Measurements from ENCODE around the gene CES2. TPM values are rescaled to one million over a fixed set of nuclear protein-coding genes. Genes with fewer than 3 reads are reported as not detected.

Gene CES2
- total and polyA plus RNA-seq, 2 donors (not counting 1 experiment from before 2014, with no cell fraction given): 23.5 to 47.8 TPM

- ATAC-seq (ENCODE audit: low read depth) (no peak), DNase-seq (no peak)
- Histone ChIP-seq H3K4me3 (ENCODE audit: control extremely low read depth in 1 of 5, extremely low read depth in 1 of 5, insufficient read depth in 1 of 5, low read depth in 2 of 5, low read length in 4 of 5) (no peak overlapping the region), H3K36me3 (replicated peaks in 1 of 2; ENCODE audit: control extremely low read depth in 1 of 2, control insufficient read depth in 1 of 2, extremely low read depth in 1 of 2, insufficient read depth in 2 of 2, low read length in 1 of 2) (peaks cover 0 to 21% of the 10 kb centered on the region in 2 experiments), H3K9ac (ENCODE audit: low read length) (no peak overlapping the region), H3K4me1 (ENCODE audit: control insufficient read depth in 2 of 2, insufficient read depth in 2 of 2, low read length in 2 of 2) (peaks cover 0 to 4% of the 10 kb centered on the region in 2 donors), H4K20me1 (ENCODE audit: control insufficient read depth, insufficient read depth, low read length, poor library complexity, severe bottlenecking) (no peaks in the 10 kb centered on the region), H3K27me3 (replicated peaks in 1 of 4; ENCODE audit: control extremely low read depth in 1 of 4, control insufficient read depth in 3 of 4, insufficient read depth in 4 of 4, low read length in 3 of 4) (no peaks in the 10 kb centered on the region), H3K4me2 (replicated peaks; ENCODE audit: low read depth, low read length, poor library complexity, severe bottlenecking) (no peak overlapping the region), H2AFZ (ENCODE audit: insufficient read depth, low read depth, low read length, poor library complexity, severe bottlenecking) (no peak overlapping the region), H3K79me2 (ENCODE audit: control insufficient read depth, insufficient read depth, low read length) (peaks cover 7% of the 10 kb centered on the region), H3K9me3 (ENCODE audit: control extremely low read depth in 1 of 3, control insufficient read depth in 2 of 3, insufficient read depth in 1 of 3, low read length in 2 of 3) (no peaks in the 10 kb centered on the region), H3K27ac (ENCODE audit: low read length in 2 of 2) (no peak overlapping the region)
- H3K4me3 Mint-ChIP-seq: no peak overlapping the region
- CTCF ChIA-PET: no interaction called here
- 100% methylated on average over 1 of the region's 2 CpGs for WGBS (ENCODE audit: insufficient coverage)
- no peak for TF ChIP-seq EZH2 (IDR thresholded peaks at IDR 0.05; ENCODE audit: borderline replicate concordance, insufficient read depth, low read depth, low read length, poor library complexity, severe bottlenecking)
- no peak for TF ChIP-seq CTCF (IDR thresholded peaks at IDR 0.05)
- intact Hi-C loops (cut with micrococcal nuclease): no loop called here
- H3K9me3 Mint-ChIP-seq (ENCODE audit: insufficient read depth): no peaks in the 10 kb centered on the region
- peaks cover 4% of the 10 kb centered on the region for H3K4me1 Mint-ChIP-seq
- POLR2A ChIA-PET: no interaction called here
- no peaks in the 10 kb centered on the region for H3K27me3 Mint-ChIP-seq
- no peak overlapping the region for H3K27ac Mint-ChIP-seq
Measured at GRCh38 chr16:66886321-66886720, 49.0 kb upstream of the CES2 start.

- no peaks in the 10 kb centered on the region for H3K27me3 ChIP-seq (replicated peaks in 1 of 4; ENCODE audit: control extremely low read depth in 1 of 4, control insufficient read depth in 3 of 4, insufficient read depth in 4 of 4, low read length in 3 of 4)
- no peak overlapping the region for H3K4me3 ChIP-seq (ENCODE audit: control extremely low read depth in 1 of 5, extremely low read depth in 1 of 5, insufficient read depth in 1 of 5, low read depth in 2 of 5, low read length in 4 of 5)
- 100% methylated on average over 1 of the region's 3 CpGs for WGBS (ENCODE audit: insufficient coverage)
- Mint-ChIP-seq H3K27ac (no peak overlapping the region), H3K4me1 (peaks cover under 1% of the 10 kb centered on the region), H3K9me3 (ENCODE audit: insufficient read depth) (no peaks in the 10 kb centered on the region), H3K4me3 (no peak overlapping the region), H3K27me3 (no peaks in the 10 kb centered on the region)
- ATAC-seq (ENCODE audit: low read depth): no peak
- H3K36me3 ChIP-seq (replicated peaks in 1 of 2; ENCODE audit: control extremely low read depth in 1 of 2, control insufficient read depth in 1 of 2, extremely low read depth in 1 of 2, insufficient read depth in 2 of 2, low read length in 1 of 2): peaks cover 0 to 21% of the 10 kb centered on the region in 2 experiments
- TF ChIP-seq EZH2 (IDR thresholded peaks at IDR 0.05; ENCODE audit: borderline replicate concordance, insufficient read depth, low read depth, low read length, poor library complexity, severe bottlenecking): no peak
- H2AFZ ChIP-seq (ENCODE audit: insufficient read depth, low read depth, low read length, poor library complexity, severe bottlenecking): no peak overlapping the region
- H3K79me2 ChIP-seq (ENCODE audit: control insufficient read depth, insufficient read depth, low read length): peaks cover 1% of the 10 kb centered on the region
- DNase-seq: no peak
- CTCF ChIA-PET: no interaction called here
- H4K20me1 ChIP-seq (ENCODE audit: control insufficient read depth, insufficient read depth, low read length, poor library complexity, severe bottlenecking): no peaks in the 10 kb centered on the region
- no peak overlapping the region for H3K9ac ChIP-seq (ENCODE audit: low read length)
- no peak overlapping the region for H3K4me2 ChIP-seq (replicated peaks; ENCODE audit: low read depth, low read length, poor library complexity, severe bottlenecking)
- intact Hi-C loops (cut with micrococcal nuclease): no loop called here
- no peak overlapping the region for H3K27ac ChIP-seq (ENCODE audit: low read length in 2 of 2)
- H3K4me1 ChIP-seq (ENCODE audit: control insufficient read depth in 2 of 2, insufficient read depth in 2 of 2, low read length in 2 of 2): no peaks in the 10 kb centered on the region
- POLR2A ChIA-PET: no interaction called here
- H3K9me3 ChIP-seq (ENCODE audit: control extremely low read depth in 1 of 3, control insufficient read depth in 2 of 3, insufficient read depth in 1 of 3, low read length in 2 of 3): no peaks in the 10 kb centered on the region
Measured at GRCh38 chr16:66886914-66887313, 48.4 kb upstream of the CES2 start.

Data from B cell (primary cell).